Panc1 (cell line): ENCODE measurements around the gene RRP36. TPM values are rescaled to one million over a fixed set of nuclear protein-coding genes. Genes with fewer than 3 reads are reported as not detected.
A peak's percentile ranks its signal among the peaks of the same experiment; 100 is the strongest.

Experiments used
- ATAC-seq: fragments of 200-7000 bp; cut with Tn5 transposase; 2 replicates; pipeline ENCODE4 v1.9.1; 2020; ENCODE audit warnings: mild to moderate bottlenecking, moderate library complexity
- BruUV-seq: library from RNA; stranded (reverse); fragments of 400-500 nt; replicated peaks from 2 replicates; lab custom pipeline; 2021; lab: Mats Ljungman, UMichigan
- CTCF ChIA-PET: fragments of 300-600 bp; sonication (Branson Sonifier 250); formaldehyde crosslinking; loops from one replicate; lab custom pipeline; 2022; ENCODE audit warnings: antibody characterized with exemption; lab: Charles Lee
- POLR2A ChIA-PET: fragments of 300-600 bp; sonication (Branson Sonifier 250); formaldehyde crosslinking; loops from one replicate; lab custom pipeline; 2022; ENCODE audit warnings: antibody characterized with exemption; lab: Charles Lee
- DNase-seq: peaks from one replicate; pipeline ENCODE4 v3.0.0-alpha.2; 2010; ENCODE audit warnings: low read depth, low spot score
- H3K27ac ChIP-seq: 2 replicates; pipeline ENCODE4 v1.5.1; 2011; ENCODE audit warnings: mild to moderate bottlenecking, low read length, inconsistent platforms
- H3K27me3 ChIP-seq: fragments of 200-500 bp; sonication (Bioruptor generic); 2 replicates; pipeline ENCODE4 v1.6.0; 2014; ENCODE audit warnings: low read length, inconsistent platforms; ENCODE audit not compliant: control insufficient read depth, insufficient read depth
- H3K36me3 ChIP-seq: fragments of 200-500 bp; sonication (Bioruptor generic); 2 replicates; pipeline ENCODE4 v1.5.1; 2014; ENCODE audit warnings: inconsistent platforms, mild to moderate bottlenecking, low read length, moderate library complexity; ENCODE audit not compliant: control insufficient read depth, insufficient read depth
- H3K4me1 ChIP-seq: 2 replicates; pipeline ENCODE4 v1.5.1; 2011; ENCODE audit warnings: inconsistent platforms, mild to moderate bottlenecking, low read length, moderate library complexity; ENCODE audit not compliant: control insufficient read depth, insufficient read depth
- H3K4me3 ChIP-seq, 2 experiments: 2 replicates each; pipeline ENCODE4 v1.5.1; 2011 to 2012; ENCODE audit warnings: low read depth in 2 of 2, low read length in 2 of 2, mild to moderate bottlenecking in 2 of 2, inconsistent platforms in 1 of 2, moderate library complexity in 1 of 2
- H3K9me3 ChIP-seq: fragments of 200-500 bp; sonication (Bioruptor generic); 2 replicates; pipeline ENCODE4 v1.5.1; 2014; ENCODE audit warnings: low read depth, mild to moderate bottlenecking, inconsistent platforms, low read length, moderate library complexity; ENCODE audit not compliant: control insufficient read depth, insufficient read depth
- CTCF ChIP-seq: fragments of 450-650 bp; IDR thresholded peaks from 2 replicates; pipeline ENCODE4 v1.5.1; 2017; ENCODE audit warnings: mild to moderate bottlenecking
- POLR2AphosphoS5 ChIP-seq: IDR thresholded peaks from 2 replicates; pipeline ENCODE4 v1.6.1; 2012; ENCODE audit warnings: mild to moderate bottlenecking, low read depth, low read length, moderate library complexity
- REST ChIP-seq, 2 experiments: IDR thresholded peaks; 2 replicates each; pipeline ENCODE4 v1.6.1; 2011 to 2012; ENCODE audit warnings: low read depth in 2 of 2, control low read depth in 1 of 2, low read length in 1 of 2, mild to moderate bottlenecking in 1 of 2, moderate library complexity in 1 of 2; ENCODE audit not compliant: insufficient read depth in 1 of 2
- SIN3A ChIP-seq: IDR thresholded peaks from 2 replicates; pipeline ENCODE4 v1.6.1; 2012; ENCODE audit warnings: low read depth, mild to moderate bottlenecking, low read length, moderate library complexity, borderline replicate concordance; ENCODE audit not compliant: insufficient read depth
- TCF7L2 ChIP-seq: IDR thresholded peaks from 2 replicates; pipeline ENCODE4 v1.6.1; 2011; ENCODE audit warnings: mild to moderate bottlenecking, low read depth, low read length, inconsistent platforms
- in situ Hi-C: cut with HindIII; loops from 2 replicates; pipeline ENCODE4 v1.10.0; 2016; ENCODE audit warnings: low sequenced_read_pairs, low pct_unique_long_range_greater_than_20kb
- intact Hi-C: fragments of 100-400 bp; cut with micrococcal nuclease; formaldehyde crosslinking; loops from one replicate; pipeline ENCODE4 v1.10.0; 2022; ENCODE audit not compliant: unreplicated experiment
- total RNA-seq: library from RNA; stranded (reverse); gene quantifications from one replicate; pipeline ENCODE4 v1.2.1, GENCODE V29; 2021; ENCODE audit not compliant: unreplicated experiment

The RRP36 gene
- total RNA-seq, 1 experiment from 2014 or later, result 106 TPM

- intact Hi-C loops, result loop anchor here (5.0 kb wide), 1 partner anchor 65 kb away; no protein-coding TSS in a partner anchor
- Histone ChIP-seq H3K4me3 (peak overlapping the region; percentile 90 to 91), H3K36me3 (peaks cover 3% of the 10 kb centered on the region; the same call in 1 of the 2 replicates), H3K27ac (peak overlapping the region; percentile 91), H3K27me3 (no peaks in the 10 kb centered on the region), H3K4me1 (peaks cover 38% of the 10 kb centered on the region), H3K9me3 (no peaks in the 10 kb centered on the region)
- no TSS peak for BruUV-seq
- in situ Hi-C loops, result no loop called here
- POLR2A ChIA-PET, result interaction anchor here (0.6 kb wide), 2 partner anchors 16 to 173 kb away, joined by 3 to 6 read pairs; no protein-coding TSS in a partner anchor
- CTCF ChIA-PET, result no interaction called here
- TF ChIP-seq REST (IDR thresholded peaks at IDR 0.05; ENCODE audit: insufficient read depth in 1 of 2, low read depth in 2 of 2, low read length in 1 of 2) (no peak), TCF7L2 (no peak), POLR2AphosphoS5 (no peak), CTCF (no peak), SIN3A (no peak)
- no peak for DNase-seq
- ATAC-seq, result no peak
These were observed 55.9 kb downstream of the RRP36 start for GRCh38 chr6:43077333-43077809.

GRCh38 chr6:43077981-43078511, 56.6 kb downstream of the RRP36 start:
- peak overlapping the region; percentile 91 for H3K27ac ChIP-seq
- in situ Hi-C loops, result no loop called here

More at GRCh38 chr6:43077981-43078511, 56.6 kb downstream of the RRP36 start:
- ChIA-PET CTCF (no interaction called here), POLR2A (no interaction called here)
- peak overlapping the region; percentile 90 to 91 for H3K4me3 ChIP-seq
- intact Hi-C loops, result loop anchor here (5.0 kb wide), 1 partner anchor 64 kb away; no protein-coding TSS in a partner anchor
- H3K36me3 ChIP-seq, result peaks cover 3% of the 10 kb centered on the region; the same call in 1 of the 2 replicates
- H3K9me3 ChIP-seq, result no peaks in the 10 kb centered on the region
- H3K4me1 ChIP-seq, result peaks cover 45% of the 10 kb centered on the region
- no TSS peak for BruUV-seq
- ATAC-seq (no peak), DNase-seq (no peak)
- TF ChIP-seq CTCF, result no peak
- TF ChIP-seq TCF7L2, result no peak
- no peak for TF ChIP-seq POLR2AphosphoS5
- TF ChIP-seq REST (IDR thresholded peaks at IDR 0.05; ENCODE audit: insufficient read depth in 1 of 2, low read depth in 2 of 2, low read length in 1 of 2), result no peak
- TF ChIP-seq SIN3A, result no peak
- no peaks in the 10 kb centered on the region for H3K27me3 ChIP-seq
